ENCODE data around the gene DCAF12. TPM values are rescaled to one million over a fixed set of nuclear protein-coding genes. Genes with fewer than 3 reads are reported as not detected.

The DCAF12 gene
- total RNA-seq (2012; rRNA removed), result 6.9 and 7.2 TPM in 2 replicates
- 12.6 and 17.1 TPM in 2 replicates for polyA plus RNA-seq (2012; rRNA removed)
- polyA plus RNA-seq (2012; cell fraction: cytosol; rRNA removed), result 6.1 and 6.5 TPM in 2 replicates
- polyA plus RNA-seq (2012; cell fraction: nucleus; rRNA removed; ENCODE audit: low replicate concordance), result 5.0 and 11.8 TPM in 2 replicates
- percentile 63 among the genes with signal in this experiment for Bru-seq, nascent RNA
- BruChase-seq, experiment 1, labeled RNA remaining after a 6-hour chase, result percentile 67 among the genes with signal in this experiment
- BruChase-seq, experiment 2, labeled RNA remaining after a 2-hour chase, result percentile 66 among the genes with signal in this experiment
- long read RNA-seq, transcript DCAF12-201 (9 exons, 3,667 nt), result major isoform, 15 of 23 reads
- long read RNA-seq, partial matches to known transcripts, result 4 of 23 reads
- long read RNA-seq, other reads (novel, unspliced or antisense), result 4 of 23 reads

DNA sequence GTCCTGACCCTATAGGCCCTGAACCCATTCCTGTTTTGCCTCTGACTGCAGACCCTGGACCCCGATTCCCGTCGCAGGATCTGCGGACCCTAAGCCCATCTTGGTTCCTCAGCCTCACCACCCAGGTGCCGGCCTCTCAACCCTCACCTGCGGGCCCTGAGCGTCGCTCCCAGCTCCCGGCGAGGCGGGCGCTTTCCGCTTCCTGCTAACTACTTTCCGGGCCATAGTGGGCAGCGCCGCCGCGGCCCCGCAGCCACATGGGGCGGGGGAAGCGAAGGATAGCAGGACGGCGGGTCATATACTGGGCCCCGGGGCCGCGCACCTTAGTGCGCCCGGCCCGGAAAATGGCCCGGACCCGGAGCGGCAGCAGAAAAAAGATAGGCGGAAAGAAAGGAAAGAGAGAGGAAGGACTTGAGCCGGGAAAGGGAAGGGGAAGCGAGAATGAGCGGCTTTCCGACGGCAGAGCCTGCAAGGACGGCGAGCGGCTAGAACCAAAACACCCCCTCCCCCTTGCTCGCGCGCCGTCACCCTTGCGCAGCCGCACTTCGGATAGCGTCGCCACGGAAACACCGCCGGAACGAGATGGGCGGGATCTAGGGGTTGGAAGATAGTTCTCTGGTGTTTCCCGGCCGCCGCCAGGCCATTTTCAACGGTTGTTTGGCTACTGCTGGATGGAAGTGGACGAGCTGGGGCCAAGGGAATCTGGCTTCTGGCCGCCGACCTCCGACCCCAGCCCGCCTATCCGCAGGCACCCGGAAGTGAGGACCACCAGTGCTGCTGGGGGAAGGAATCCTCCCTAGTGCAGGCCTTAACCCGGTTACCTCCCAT lies at the start of gene DCAF12:
Gene DCAF12 (minus strand): TSS at position 492 of the 828 bp plus-strand sequence. CDS start 267 bp downstream, at position 225.
- peak within 1 kb of the TSS; percentile 96 for H3K27ac ChIP-seq (ENCODE audit: insufficient read depth, low read length)
- H3K56ac ChIP-seq (ENCODE audit: extremely low read depth, insufficient read depth, low read length), result peak within 1 kb of the TSS; percentile 92
- dilution Hi-C loops (cut with HindIII; ENCODE audit: low sequenced_read_pairs, unreplicated experiment), result no loop called here
- H2AK5ac ChIP-seq (ENCODE audit: low read depth, low read length), result peak within 1 kb of the TSS; percentile 94
- H3K27me3 ChIP-seq (ENCODE audit: control insufficient read depth, insufficient read depth, low read length), result no peaks in the 10 kb centered on the region
- H3K23ac ChIP-seq (ENCODE audit: low read depth, low read length), result peak within 1 kb of the TSS; percentile 94
- peak within 1 kb of the TSS; percentile 81; the same call in 1 of the 3 replicates for H2BK15ac ChIP-seq (ENCODE audit: low read depth, low read length)
- peak within 1 kb of the TSS; percentile 44; the same call in 1 of the 2 replicates for H2BK120ac ChIP-seq (ENCODE audit: low read depth, low read length)
- peak within 1 kb of the TSS; percentile 96 for H4K91ac ChIP-seq (ENCODE audit: insufficient read depth, low read depth, low read length)
- peaks cover under 1% of the 10 kb centered on the region for H3K36me3 ChIP-seq (ENCODE audit: control insufficient read depth, insufficient read depth, low read length)
- H3K79me1 ChIP-seq (ENCODE audit: low read depth in 1 of 2, low read length in 2 of 2), result peaks cover 16 to 42% of the 10 kb centered on the region in 2 experiments
- peak; percentile 87 for DNase-seq
- peak within 1 kb of the TSS; percentile 95 to 97 for H4K8ac ChIP-seq (ENCODE audit: low read depth in 2 of 2, low read length in 2 of 2)
- H3K9me1 ChIP-seq (ENCODE audit: insufficient read depth, low read length), result peaks cover 9% of the 10 kb centered on the region; the same call in 1 of the 2 replicates
- peak within 1 kb of the TSS; percentile 96 for H3K14ac ChIP-seq (replicated peaks; ENCODE audit: low read depth, low read length)
- H2AK9ac ChIP-seq (replicated peaks; ENCODE audit: low read depth, low read length, poor library complexity), result peak within 1 kb of the TSS; percentile 98
- POLR2A ChIA-PET (ENCODE audit: unreplicated experiment), result no interaction called here
- H2BK5ac ChIP-seq (ENCODE audit: low read depth, low read length, poor library complexity, severe bottlenecking), result peak within 1 kb of the TSS; percentile 90
- peak; percentile 96 for ATAC-seq (ENCODE audit: low read depth)
- H4K5ac ChIP-seq (ENCODE audit: low read depth, low read length), result peak within 1 kb of the TSS; percentile 99
- H4K20me1 ChIP-seq (ENCODE audit: insufficient read depth, low read length), result peaks cover 8% of the 10 kb centered on the region
- H3K4ac ChIP-seq (ENCODE audit: low read depth, low read length), result peak within 1 kb of the TSS; percentile 94
- CTCF ChIA-PET, result interaction anchor here (0.6 kb wide), 2 partner anchors 19 to 280 kb away, joined by 3 read pairs; no protein-coding TSS in a partner anchor
- no TSS peak for BruUV-seq (replicated peaks)
- peak within 1 kb of the TSS; percentile 95 for H3K4me2 ChIP-seq (ENCODE audit: low read depth, low read length)
- WGBS, 2 experiments (ENCODE audit: extremely low coverage in 2 of 2, insufficient read length in 1 of 2), result 1% methylated on average over 24 of the region's 67 CpGs; no CpG with 5 or more reads in 1 of the 2 experiments
- H3K4me3 ChIP-seq (ENCODE audit: insufficient read depth, low read depth, low read length), result peak within 1 kb of the TSS; percentile 64
- in situ Hi-C loops (cut with MboI; ENCODE audit: low sequenced_read_pairs), result loop anchor here (5.0 kb wide), 1 partner anchor 126 kb away; no protein-coding TSS in a partner anchor
- H3K4me1 ChIP-seq (ENCODE audit: control insufficient read depth, insufficient read depth, low read length), result peaks cover 8% of the 10 kb centered on the region
- peak within 1 kb of the TSS; percentile 90 for H3K9ac ChIP-seq (ENCODE audit: low read depth, low read length)
- intact Hi-C loops (cut with micrococcal nuclease), result loop anchor here (1.0 to 10.0 kb wide), 3 partner anchors 53 to 253 kb away; partner anchors contain the start of genes KIF24, NUDT2 and UBAP1
- no peak within 1 kb of the TSS for H2BK20ac ChIP-seq (ENCODE audit: low read depth, low read length)
- no peaks in the 10 kb centered on the region for H3K9me3 ChIP-seq (ENCODE audit: control insufficient read depth, insufficient read depth, low read length)
- peak within 1 kb of the TSS; percentile 76 for H3K18ac ChIP-seq (ENCODE audit: low read depth, low read length)
- H2AFZ ChIP-seq (replicated peaks; ENCODE audit: low read length, poor library complexity), result peak within 1 kb of the TSS; percentile 99
- TF ChIP-seq RFX5 (IDR thresholded peaks at IDR 0.05; ENCODE audit: low read depth, low read length) (no peak), MAZ (IDR thresholded peaks at IDR 0.05; ENCODE audit: borderline replicate concordance, low read depth, low read length) (peak; percentile 63; the same call in 1 of the 2 replicates), BHLHE40 (IDR thresholded peaks at IDR 0.05; ENCODE audit: low read depth, low read length) (no peak), FOS (IDR thresholded peaks at IDR 0.05; ENCODE audit: low read depth, low read length) (no peak), MAFK (IDR thresholded peaks at IDR 0.05; ENCODE audit: low read depth, low read length) (no peak), MXI1 (IDR thresholded peaks at IDR 0.05; ENCODE audit: borderline replicate concordance, low read depth, low read length) (peak; percentile 73; the same call in 1 of the 2 replicates), CHD1 (IDR thresholded peaks at IDR 0.05; ENCODE audit: low read depth, low read length) (no peak), CEBPB (IDR thresholded peaks at IDR 0.05; ENCODE audit: low read depth, low read length) (no peak), SMC3 (IDR thresholded peaks at IDR 0.05; ENCODE audit: low read depth, low read length) (no peak), POLR2A (IDR thresholded peaks at IDR 0.05; ENCODE audit: low read depth, low read length) (peak; percentile 70)
- TF ChIP-seq, protein P1, sequence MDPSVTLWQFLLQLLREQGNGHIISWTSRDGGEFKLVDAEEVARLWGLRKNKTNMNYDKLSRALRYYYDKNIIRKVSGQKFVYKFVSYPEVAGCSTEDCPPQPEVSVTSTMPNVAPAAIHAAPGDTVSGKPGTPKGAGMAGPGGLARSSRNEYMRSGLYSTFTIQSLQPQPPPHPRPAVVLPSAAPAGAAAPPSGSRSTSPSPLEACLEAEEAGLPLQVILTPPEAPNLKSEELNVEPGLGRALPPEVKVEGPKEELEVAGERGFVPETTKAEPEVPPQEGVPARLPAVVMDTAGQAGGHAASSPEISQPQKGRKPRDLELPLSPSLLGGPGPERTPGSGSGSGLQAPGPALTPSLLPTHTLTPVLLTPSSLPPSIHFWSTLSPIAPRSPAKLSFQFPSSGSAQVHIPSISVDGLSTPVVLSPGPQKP (IDR thresholded peaks at IDR 0.05; ENCODE audit: borderline replicate concordance, low read depth, low read length), result no peak
- TF ChIP-seq, protein P2, sequence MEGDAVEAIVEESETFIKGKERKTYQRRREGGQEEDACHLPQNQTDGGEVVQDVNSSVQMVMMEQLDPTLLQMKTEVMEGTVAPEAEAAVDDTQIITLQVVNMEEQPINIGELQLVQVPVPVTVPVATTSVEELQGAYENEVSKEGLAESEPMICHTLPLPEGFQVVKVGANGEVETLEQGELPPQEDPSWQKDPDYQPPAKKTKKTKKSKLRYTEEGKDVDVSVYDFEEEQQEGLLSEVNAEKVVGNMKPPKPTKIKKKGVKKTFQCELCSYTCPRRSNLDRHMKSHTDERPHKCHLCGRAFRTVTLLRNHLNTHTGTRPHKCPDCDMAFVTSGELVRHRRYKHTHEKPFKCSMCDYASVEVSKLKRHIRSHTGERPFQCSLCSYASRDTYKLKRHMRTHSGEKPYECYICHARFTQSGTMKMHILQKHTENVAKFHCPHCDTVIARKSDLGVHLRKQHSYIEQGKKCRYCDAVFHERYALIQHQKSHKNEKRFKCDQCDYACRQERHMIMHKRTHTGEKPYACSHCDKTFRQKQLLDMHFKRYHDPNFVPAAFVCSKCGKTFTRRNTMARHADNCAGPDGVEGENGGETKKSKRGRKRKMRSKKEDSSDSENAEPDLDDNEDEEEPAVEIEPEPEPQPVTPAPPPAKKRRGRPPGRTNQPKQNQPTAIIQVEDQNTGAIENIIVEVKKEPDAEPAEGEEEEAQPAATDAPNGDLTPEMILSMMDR (conservative IDR thresholded peaks at IDR 0.05; ENCODE audit: low read depth, low read length), result no peak
